Head of caudate nucleus (tissue), 42 donors: ENCODE results near the gene HESX1.

Experiments
- DNase-seq, 42 donors: peaks; one replicate each; pipeline versions ENCODE4 v3.0.0 to v3.0.0-alpha.2; 2020 to 2021; ENCODE audit warnings: mixed read lengths in 7 of 42
- intact Hi-C: fragments of 100-400 bp; cut with DNase I; formaldehyde crosslinking; loops from one replicate; pipeline ENCODE4 v1.15.0; 2022

The HESX1 gene

DNA sequence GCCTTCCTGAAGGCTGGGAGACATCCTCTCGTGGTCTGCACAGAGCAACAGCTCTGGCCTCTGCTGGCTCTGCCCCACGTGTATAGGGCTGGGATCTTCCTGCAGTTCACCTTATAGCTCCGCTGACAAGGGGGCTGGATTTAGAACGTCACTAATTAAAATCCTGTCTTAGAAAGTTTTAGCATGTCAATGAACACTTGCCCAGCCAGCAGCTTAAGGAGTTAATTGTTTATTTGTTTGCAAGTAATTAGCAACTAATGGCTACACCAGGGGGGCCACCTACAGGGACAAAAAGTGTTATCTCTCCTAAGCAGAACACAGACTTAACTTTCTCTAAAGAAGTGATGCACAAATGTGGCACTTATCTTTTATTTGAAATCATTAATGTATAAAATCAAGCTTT lies at the start of gene HESX1:
TSS of gene HESX1 (minus strand) at position 84 of the 403 bp plus-strand sequence. CDS start at position 24, 60 bp downstream.
- intact Hi-C loops: no loop called here
- DNase-seq: no peak

DNA sequence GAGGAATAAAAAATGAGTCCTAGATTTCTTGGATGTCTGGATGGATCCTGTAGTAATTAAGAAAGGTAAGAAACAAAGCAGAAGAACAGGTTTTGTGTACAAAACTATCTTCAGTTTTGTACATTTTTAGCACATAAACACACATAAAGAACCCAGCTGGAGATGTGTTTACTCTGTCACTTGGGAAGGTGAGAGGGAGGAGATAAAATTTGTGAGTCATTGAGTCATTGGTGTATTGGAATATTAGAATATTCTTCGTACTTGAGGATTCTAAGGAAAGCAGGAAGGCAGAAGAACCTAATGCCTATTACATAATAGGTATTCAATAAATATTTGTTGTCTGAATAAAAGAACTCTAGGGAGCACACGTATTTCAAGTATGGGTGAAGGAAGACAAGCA lies 45.2 kb upstream of the HESX1 start:
- no peak for DNase-seq
- intact Hi-C loops: no loop called here

DNA sequence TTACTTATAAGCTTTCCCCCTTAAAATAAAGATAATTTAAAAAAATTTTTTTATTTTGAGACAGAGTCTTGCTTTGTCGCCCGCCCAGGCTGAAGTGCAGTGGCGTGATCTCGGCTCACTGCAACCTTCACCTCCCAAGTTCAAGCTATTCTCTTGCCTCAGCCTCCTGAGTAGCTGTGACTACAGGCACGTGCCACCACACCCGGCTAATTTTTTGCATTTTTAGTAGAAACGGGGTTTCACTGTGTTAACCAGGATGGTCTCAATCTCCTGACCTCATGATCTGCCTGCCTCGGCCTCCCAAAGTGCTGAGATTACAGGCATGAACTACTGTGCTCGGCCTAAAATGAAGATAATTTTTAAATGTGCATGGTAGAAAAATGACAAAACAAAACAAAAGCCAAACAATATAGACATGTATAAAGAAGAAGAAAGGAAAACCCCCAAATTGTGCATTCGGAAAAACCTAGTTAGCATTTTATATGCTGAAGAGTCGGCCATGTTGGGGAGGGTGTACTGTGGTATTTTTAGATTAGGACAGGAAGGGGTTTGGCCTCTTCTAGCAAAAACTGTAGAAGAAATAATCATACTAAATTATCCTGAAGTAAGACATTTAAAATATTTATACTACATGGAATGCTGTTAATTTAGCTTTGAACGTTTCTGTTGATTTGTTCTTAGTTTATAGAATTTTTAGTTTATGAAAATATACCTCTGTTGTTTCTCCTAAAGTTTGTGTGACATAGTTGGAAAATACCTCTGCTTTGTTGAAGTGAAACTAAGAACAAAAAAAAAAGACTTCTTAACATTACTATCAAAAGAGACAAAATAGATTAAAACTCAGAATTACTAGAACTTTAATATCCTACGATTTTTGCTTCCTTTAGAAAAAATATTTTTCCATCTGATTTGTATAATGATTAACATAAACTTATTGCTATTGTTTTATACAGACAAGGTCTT lies 35.1 kb upstream of the HESX1 start:
- no peak for DNase-seq
- intact Hi-C loops: no loop called here

DNA sequence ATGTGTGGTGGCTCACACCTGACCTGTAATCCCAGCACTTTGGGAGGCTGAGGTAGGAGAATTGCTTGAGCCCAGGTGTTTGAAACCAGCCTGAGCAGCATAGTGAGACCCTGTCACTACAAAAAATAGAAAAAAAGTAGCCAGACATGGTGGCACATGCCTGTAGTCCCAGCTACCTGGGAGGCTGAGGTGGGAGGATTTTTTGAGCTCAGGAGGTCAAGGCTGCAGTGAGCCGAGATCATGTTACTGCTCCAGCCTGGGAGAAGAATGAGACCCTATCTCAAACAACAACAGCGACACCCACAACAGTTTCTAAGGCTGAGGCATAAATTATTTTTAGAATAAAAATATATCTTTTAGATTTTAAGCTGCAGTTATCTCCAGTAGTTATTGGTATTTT lies 34.0 kb upstream of the HESX1 start:
- intact Hi-C loops: no loop called here
- DNase-seq: no peak

DNA sequence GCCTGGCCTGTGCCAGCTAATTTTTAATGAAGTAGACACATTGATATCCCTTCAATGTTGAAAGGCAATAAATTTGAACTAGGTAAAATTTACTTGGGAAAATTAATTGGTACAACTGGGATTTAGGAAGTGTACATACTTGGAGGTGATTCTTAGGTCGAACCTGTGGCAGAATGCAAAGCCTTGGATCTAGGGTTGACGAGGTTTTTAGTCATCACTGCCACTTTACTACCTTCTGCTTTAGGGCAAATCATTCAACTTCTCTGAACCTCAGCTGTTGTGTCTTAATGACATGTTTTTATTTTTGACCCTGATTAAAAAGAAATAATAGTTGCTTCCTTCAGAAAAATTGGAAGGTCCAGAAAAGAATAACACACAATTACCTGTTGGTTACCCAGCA lies 30.2 kb upstream of the HESX1 start:
- DNase-seq: no peak
- intact Hi-C loops: no loop called here

DNA sequence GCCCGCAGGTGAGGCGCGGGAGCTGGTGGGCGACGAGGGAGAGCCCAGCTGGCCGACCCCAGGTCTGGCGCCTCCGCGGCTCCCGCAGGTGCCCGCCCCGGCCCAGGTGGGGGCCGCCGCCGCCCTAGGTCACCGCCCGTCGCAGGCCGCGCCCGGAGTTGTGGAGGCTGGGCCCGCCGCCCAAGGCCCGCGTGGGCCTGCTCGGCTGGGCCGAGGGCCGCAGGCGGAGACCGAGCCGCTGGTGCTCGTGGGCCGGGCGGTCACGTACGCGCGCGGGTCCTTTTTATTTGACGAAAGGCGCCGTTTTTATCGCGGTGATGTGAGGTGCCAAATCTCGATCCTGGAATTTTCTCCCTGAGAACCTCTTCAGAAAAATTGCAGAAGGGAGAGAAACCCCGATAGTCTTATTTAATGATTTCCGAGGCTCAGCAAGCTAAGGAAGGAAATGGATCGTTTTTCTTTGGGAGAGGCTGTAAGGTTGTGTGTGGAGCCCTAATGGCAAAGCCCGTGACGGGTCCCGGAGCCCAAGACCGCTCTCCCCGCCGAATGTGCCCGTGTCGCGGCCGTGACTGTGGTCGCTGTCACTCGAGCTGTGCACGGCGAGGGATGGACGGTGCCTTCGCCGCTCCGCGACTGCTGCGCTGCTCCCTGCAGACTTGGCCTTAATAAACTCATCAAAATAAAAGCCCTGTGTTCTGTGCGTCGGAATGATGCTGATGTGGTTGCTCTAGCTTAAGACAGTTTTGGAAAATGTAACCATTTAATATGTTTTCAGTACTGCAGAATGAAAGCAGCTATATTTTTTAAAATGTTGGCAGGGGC lies 28.4 kb upstream of the HESX1 start:
- intact Hi-C loops: loop anchor here (5.0 to 10.0 kb wide), 3 partner anchors 61 to 233 kb away; partner anchors contain the start of gene IL17RD
- peak; percentile 41 to 84 (median 68) for DNase-seq

DNA sequence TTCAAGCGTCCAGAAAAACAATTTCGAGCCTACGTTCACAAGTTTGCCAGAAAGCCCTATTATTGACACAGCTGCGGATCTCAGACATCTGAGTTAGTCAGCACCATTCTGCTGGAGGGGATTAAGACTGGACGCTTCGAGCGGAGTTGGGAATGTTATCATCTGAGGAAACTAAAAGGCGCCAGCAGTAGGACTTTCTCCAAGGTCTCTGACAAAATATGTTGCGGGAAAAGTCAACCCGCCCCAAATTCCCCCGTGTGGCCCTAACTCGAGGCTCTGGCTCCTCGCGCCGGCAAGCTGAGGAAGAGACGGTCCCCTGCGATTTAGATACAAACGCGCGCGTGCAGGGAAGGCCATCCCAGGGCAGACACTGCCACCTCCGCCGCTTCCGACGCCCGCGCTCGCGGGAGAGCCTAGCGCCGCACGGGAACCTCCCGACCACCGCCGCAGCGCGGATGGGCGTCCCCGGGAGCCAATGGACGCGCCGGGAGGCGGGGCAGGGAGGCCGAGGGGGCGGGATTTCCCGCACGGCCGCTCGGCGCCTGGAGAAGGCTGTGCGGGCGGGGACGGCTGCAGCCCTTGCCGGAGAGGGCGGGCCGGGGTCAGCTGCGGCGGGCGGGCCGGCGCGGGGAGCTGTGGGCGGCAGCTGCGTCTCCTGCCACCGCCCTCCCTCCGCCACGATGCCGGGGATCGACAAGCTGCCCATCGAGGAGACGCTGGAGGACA lies 27.6 kb upstream of the HESX1 start, which contains the start of gene APPL1:
TSS of gene APPL1 (plus strand) at position 526 of the 726 bp plus-strand sequence. CDS start at position 681, 155 bp downstream.
- DNase-seq: peak; percentile 74 to 98 (median 95)
- intact Hi-C loops: loop anchor here (5.0 to 10.0 kb wide), 3 partner anchors 60 to 233 kb away; partner anchors contain the start of gene IL17RD

DNA sequence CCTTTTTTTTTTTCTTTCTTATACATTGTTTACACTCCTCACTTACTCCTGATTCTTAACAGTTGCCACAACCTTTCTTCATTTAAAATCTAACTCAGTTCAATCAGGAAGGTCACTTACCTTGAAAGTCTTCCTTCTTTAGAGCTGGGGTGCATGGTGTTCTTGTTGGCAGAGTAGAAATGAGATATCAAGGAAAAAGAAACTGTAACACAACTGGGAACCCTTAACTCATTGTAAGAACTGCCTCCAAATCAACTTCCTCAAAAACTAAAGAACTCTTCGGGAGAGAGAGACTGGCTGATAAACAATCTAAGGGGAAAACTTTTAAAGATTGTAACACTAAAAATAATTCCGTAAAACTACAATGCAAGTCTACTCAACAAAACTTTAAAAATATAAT lies 26.4 kb upstream of the HESX1 start:
- intact Hi-C loops: loop anchor here (5.0 to 10.0 kb wide), 3 partner anchors 59 to 231 kb away; partner anchors contain the start of gene IL17RD
- DNase-seq: no peak

DNA sequence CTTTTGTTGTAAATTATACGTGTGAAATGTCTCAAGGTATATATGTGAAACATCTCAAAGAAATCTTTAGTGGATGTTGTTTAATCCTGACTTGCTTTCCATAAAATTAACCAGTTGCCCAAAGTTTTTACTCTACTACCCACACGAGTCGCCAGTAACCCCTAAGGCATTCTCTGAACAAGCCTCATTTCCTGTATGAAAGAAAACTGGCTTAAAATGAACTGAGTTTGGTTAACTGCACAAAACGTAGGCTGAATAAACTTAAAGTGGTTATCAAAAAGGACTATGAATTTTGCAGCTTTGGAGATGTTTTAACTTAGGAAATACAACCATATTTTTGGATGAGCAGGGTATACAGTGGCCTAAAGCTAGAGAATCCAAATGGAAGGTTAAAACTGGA lies 25.1 kb upstream of the HESX1 start:
- intact Hi-C loops: loop anchor here (5.0 to 10.0 kb wide), 3 partner anchors 58 to 230 kb away; partner anchors contain the start of gene IL17RD
- DNase-seq: no peak

DNA sequence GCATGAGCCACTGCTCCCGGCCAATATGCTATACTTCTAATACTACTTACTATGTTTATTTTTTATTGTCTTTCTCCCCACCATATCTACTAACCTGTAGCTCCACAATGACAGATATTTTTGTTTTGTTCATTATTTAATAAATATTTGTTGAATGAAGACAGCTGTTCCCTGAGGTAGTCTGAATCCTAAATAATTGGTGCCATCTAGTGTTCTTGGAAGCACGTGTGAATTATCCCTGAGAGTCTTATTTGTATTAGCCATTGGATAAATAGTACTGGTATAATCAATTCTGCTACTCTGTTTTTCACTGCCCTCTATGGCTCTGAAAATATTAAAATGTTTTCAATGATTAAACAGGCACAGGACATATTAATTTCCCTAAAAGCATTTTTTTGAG lies 22.1 kb upstream of the HESX1 start:
- peak in 1 of 42 donors; percentile 6 for DNase-seq
- intact Hi-C loops: loop anchor here (10.0 kb wide), 2 partner anchors 127 to 227 kb away; no protein-coding TSS in a partner anchor

DNA sequence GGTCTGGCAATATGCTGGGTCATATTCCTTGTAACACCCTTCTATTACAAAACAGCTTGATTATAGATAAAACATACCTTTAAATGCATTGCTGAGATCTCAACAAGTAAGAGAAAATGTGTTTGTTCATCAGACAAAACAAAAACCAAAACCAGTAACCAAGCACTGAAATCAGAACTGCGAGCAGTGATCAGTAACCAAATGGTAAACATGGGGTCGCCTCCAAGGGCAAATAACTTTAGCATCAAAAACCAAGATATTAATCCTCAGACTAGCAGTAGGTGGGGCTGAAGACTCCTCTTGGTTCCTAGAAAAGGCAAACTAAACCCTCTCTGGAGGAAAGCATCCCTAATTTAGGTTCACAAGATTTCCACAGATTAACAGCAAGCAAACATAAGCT lies 6.6 kb upstream of the HESX1 start:
- DNase-seq: no peak
- intact Hi-C loops: no loop called here

DNA sequence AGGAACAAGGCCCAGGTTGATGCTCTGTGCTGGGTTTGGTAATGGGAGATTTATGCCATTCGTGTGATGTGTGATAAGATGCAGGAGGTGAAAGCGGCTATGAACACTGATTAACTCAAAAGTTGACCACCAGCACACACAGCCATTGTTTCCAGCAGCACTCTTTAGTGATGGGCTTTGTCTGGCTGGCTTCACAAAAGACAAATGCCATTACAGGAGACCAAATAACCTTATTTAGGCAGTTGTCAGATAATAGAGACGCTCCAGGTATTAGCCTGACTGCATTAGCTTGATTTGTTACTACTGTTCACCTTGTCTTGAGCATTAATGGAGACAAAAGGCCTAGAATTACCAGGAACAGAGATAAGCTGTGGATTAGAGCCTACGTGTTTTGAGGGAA lies 5.1 kb downstream of the HESX1 start:
- no peak for DNase-seq
- intact Hi-C loops: no loop called here

DNA sequence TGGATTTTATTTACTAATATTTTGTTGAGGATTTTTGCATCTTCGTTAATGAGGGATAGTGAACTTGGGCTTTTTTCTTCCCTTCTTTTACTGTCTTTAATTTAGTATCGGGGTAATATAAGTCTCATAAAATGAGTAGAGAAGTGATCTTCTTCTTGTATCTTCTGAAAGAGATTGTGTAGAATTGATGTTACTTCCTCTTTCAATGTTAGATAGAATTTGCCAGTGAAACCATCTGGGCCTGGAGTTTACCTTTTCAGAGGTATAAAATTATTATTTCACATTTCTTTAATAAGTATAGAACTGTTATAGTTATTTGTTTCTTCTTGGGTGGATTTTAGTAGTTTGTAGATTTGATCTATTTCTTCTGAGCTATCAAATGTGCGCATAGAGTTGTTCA lies 7.8 kb downstream of the HESX1 start:
- intact Hi-C loops: no loop called here
- no peak for DNase-seq

DNA sequence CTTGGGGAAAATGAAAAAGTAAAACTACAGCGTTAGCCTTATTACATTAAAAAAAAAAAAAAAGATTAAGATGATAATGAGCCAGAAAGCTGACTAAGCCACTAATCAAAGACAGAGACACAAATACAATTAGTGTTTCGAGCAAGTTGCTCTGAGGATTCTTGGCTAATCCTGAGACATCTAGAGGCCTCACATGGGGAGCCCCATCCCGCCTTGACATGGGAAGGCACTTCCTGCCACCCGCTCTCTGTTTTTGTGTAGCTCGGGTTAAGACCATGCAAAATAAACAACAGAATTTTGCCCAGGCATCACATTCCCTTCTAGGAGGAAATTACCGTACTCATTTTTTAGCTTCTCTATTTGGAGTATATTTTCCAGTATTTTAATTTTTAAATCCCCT lies 15.3 kb downstream of the HESX1 start:
- no peak for DNase-seq
- intact Hi-C loops: no loop called here

DNA sequence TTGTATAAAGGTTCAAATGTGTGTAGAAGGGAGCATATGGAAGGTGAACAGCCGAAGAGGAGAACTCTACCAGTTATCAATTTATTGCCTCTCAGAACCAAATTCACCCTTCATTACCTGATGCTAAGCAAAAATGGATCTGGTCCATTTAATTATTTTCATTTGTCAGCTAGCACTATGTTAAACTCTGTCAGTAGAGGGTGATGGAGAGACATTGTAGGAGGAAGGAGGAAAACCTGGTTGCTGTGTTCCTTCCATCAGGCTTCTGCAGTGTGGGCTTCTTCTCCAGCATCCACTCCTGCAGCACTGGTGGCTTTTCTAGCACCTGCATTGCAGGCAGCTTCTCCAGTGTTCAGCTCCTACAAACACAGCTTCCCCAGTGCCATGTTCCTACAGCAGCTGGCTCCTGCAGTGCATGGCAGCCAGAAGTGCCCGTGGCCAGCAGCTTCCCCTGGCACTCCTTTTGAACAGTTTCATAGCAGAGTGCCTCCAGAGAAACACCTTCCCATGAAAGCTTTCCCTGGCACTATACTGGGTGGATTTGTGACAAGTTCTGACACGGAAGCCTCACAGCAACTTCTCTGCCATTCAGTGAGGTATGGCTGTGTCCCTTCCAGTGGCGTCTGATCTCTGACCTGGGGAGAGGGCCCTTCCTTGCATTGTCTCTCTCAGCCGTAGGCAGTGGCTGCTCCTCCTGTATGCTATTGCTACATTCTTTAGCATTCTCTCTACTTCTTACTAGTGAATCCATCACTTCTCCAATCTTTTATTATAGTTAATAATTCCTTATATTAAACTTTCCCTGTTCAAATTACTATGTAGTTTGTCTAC lies 20.0 kb downstream of the HESX1 start:
- intact Hi-C loops: no loop called here
- peak in 2 of 42 donors; percentile 18 for DNase-seq

DNA sequence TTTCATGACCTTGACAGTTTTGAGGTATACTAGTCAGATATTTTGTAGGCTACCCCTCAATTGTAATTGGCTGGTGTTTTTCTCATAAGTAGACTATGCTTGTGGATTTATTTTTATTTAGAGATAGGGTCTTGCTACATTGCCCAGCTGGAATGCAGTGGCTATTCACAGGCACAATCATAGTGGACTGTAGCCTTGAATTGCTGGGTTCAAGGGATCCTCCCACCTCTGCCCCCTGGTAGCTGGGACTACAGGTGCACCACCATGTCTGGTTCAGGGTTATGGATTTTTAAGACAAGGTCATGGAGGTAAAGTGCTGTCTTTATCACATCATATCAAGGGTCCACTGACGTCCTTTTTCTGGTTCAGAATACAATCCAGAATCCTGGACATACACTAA lies 23.7 kb downstream of the HESX1 start:
- intact Hi-C loops: no loop called here
- no peak for DNase-seq

DNA sequence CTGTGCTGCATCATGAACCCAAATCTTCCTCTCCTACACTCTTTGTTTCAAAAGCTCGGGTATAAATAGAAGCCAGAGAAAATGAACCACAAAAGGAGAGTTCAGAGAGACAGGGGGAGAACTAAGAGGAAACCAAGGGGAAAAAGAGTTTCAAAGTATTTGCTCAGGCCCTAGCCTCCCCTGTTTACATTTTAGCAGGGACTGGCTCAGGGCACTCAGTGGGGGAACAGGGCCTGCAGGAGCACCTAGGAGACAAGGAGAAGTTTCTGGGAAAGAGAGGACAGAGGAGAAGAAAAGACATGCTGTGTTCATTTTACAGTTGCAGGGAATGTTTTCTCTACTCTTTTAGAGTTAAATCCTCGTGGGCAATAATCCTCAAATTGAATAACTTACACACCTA lies 26.1 kb downstream of the HESX1 start:
- intact Hi-C loops: no loop called here

DNA sequence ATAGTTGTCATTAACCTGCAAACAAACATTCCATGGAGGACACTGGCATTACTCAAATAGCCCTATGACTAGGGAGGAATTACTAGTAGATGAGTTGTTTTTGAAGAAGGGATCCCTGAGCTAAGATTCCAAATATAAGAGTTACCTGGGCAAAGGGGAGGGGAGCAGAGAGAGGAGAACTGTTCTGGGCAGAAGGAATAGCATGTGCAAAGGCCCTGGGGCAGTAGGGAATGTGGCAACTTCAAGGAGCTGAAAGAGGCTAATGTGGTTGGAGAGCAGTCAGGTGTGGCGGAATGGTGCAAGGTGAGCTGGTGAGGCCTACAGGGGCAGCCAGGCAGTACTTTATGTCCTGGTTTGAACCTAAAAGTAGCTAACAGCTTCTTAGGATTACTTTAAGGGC lies 28.8 kb downstream of the HESX1 start:
- intact Hi-C loops: no loop called here
- no peak for DNase-seq

More for the DNA sequence above, 26.1 kb downstream of the HESX1 start:
- no peak for DNase-seq
